Activated naive CD8-positive, alpha-beta T cell treated with anti-CD3 and anti-CD28 coated beads for 36 hours (primary cell): ENCODE measurements around the gene DUOXA1. TPM values are rescaled to one million over a fixed set of nuclear protein-coding genes. Genes with fewer than 3 reads are reported as not detected.
"Not testable (repeated sequence)": the region's sequence is repeated elsewhere in the genome, so short reads cannot be mapped to it uniquely, and the experiment has no call there.

ENCODE experiments used
- DNase-seq: peaks from one replicate; pipeline ENCODE4 v3.0.0; 2021
- H3K27ac Mint-ChIP-seq: one replicate; pipeline ENCODE4 v1.8.0; 2022; ENCODE audit warnings: mild to moderate bottlenecking, moderate library complexity, mixed read lengths
- H3K27me3 Mint-ChIP-seq: one replicate; pipeline ENCODE4 v1.8.0; 2022; ENCODE audit warnings: mild to moderate bottlenecking, mixed read lengths
- H3K36me3 Mint-ChIP-seq: one replicate; pipeline ENCODE4 v1.8.0; 2021; ENCODE audit warnings: mild to moderate bottlenecking, mixed read lengths
- H3K4me1 Mint-ChIP-seq: one replicate; pipeline ENCODE4 v1.8.0; 2021; ENCODE audit warnings: mixed read lengths
- H3K4me3 Mint-ChIP-seq: one replicate; pipeline ENCODE4 v1.8.0; 2022; ENCODE audit warnings: mild to moderate bottlenecking, moderate library complexity, mixed read lengths
- H3K9me3 Mint-ChIP-seq: one replicate; pipeline ENCODE4 v1.8.0; 2022; ENCODE audit warnings: mixed read lengths
- total RNA-seq, 2 experiments: library from RNA; stranded (reverse); gene quantifications; one replicate each; pipeline ENCODE4 v1.2.3, GENCODE V29; 2021

DUOXA1 gene
- total RNA-seq, 2 experiments from 2014 or later, result not detected

GRCh38 chr15:45079628-45080246, 49.9 kb downstream of the DUOXA1 start:
- H3K27ac Mint-ChIP-seq, H3K9me3 Mint-ChIP-seq, H3K4me3 Mint-ChIP-seq, H3K27me3 Mint-ChIP-seq, H3K4me1 Mint-ChIP-seq, H3K36me3 Mint-ChIP-seq, DNase-seq: not testable (repeated sequence)

DNA sequence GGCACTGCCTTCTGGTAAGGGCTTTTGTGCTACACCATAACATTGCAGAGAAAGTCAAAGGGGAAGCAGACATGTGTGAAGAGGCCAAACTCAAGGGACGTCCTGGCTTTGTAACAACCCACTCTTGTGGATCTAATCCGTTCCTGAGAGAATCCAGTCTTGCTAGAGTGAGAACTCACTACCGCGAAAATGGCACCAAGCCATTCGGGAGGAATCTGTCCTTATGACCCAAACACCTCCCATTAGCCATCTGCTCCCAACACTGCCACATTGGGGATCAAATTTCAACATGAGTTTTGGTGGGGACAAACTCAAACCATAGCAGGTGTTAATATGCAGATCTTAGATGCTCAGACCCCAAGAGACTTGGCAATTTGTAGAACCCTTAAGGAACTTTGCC, 50.5 kb downstream of the DUOXA1 start:
- not testable (repeated sequence) for H3K27me3 Mint-ChIP-seq, H3K4me3 Mint-ChIP-seq, H3K27ac Mint-ChIP-seq

GRCh38 chr15:45077391-45077790, 52.3 kb downstream of the DUOXA1 start:
- not testable (repeated sequence) for H3K9me3 Mint-ChIP-seq, DNase-seq, H3K4me3 Mint-ChIP-seq, H3K36me3 Mint-ChIP-seq, H3K27ac Mint-ChIP-seq, H3K27me3 Mint-ChIP-seq, H3K4me1 Mint-ChIP-seq

More for the DNA sequence above, 50.5 kb downstream of the DUOXA1 start:
- not testable (repeated sequence) for H3K9me3 Mint-ChIP-seq, H3K4me1 Mint-ChIP-seq, DNase-seq, H3K36me3 Mint-ChIP-seq

DNA sequence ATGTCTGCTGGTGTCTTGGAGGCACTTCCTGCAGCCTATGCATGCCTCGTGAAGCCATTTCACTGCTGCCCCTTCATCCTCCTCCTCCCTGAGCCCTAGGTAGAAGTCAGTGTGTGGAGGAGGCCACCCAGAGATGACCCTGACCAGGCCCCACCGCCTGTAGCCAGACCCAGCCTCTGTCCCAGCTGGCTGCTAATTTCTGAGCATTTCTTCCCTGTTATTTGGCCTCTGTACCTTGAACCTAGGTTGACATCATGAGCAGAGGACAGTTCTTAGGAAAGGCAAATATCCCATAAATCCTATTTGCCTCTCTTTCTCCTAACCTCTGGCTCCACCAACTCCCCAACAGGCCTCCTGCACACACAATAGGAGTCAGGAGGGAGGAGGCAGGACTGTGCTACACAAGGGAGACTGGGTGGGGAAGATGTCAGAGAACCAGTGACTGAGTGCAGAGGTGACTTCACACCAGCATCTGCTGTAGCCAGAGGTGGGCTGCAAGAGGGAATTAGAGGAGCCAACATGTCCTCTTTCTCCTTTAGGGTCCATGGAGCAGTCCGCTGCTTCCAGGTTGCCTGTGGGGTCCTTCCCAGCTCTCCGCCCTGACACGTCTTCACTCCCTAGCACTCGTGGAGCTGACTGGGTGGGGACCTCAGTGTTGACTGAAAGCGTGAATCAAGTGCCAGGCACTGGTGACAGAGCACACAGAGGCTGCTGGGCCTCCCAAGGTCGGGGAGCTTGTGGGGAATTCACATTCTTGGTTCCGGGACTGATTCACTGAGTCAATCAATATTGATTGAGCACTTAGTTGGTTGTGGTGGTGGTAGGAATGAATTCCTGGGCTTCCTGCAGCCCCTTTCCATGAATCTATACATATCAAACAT, 54.0 kb downstream of the DUOXA1 start:
- not testable (repeated sequence) for H3K4me3 Mint-ChIP-seq, H3K27ac Mint-ChIP-seq, H3K9me3 Mint-ChIP-seq, DNase-seq, H3K36me3 Mint-ChIP-seq, H3K27me3 Mint-ChIP-seq, H3K4me1 Mint-ChIP-seq

DNA sequence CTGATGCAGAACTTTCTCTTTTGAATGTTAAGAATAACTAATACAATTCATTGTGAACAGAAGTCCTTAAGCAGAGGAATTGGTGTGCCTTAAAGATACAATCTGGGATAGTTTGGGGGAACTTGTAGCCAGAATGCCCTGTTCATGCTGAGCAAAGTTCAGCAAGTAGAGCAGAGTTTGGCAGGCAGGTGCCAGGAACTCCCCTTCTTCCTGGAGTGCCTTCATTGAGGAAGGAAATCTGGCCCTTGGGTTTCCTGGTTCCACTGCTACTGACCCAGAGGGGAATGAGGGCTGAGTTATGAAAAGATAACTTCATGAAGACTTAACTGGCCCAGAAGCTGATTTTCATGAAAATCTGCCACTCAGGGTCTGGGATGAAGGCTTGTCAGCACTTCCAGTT, 56.1 kb downstream of the DUOXA1 start:
- H3K4me1 Mint-ChIP-seq, H3K9me3 Mint-ChIP-seq, H3K27ac Mint-ChIP-seq, H3K4me3 Mint-ChIP-seq, H3K27me3 Mint-ChIP-seq, DNase-seq, H3K36me3 Mint-ChIP-seq: not testable (repeated sequence)

DNA sequence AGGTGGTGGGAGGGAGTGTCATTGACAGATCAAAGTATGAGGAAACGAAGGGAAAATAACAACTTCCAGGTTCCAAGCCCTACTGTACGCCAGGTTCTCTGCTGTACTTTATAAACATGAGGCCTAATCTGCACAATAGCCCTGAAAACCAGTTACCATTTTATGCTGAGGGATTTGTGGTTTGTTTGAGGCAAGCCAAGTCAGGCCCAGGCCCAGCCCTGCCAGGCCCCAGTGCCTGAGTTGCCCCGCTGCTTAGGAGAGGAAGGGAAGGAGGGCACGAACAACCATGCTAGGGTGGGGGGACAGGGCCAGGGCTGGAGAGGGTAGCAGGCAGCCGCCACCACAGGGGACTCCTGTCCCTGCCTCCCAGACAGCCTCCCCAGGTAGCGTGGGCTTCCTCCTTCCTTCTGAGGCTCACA, 59.7 kb downstream of the DUOXA1 start:
- H3K4me1 Mint-ChIP-seq, H3K27me3 Mint-ChIP-seq, DNase-seq, H3K36me3 Mint-ChIP-seq, H3K4me3 Mint-ChIP-seq, H3K27ac Mint-ChIP-seq, H3K9me3 Mint-ChIP-seq: not testable (repeated sequence)

Other genes with a start within 250 kb of the DUOXA1 start
- not detected for gene TERB2, start 173.2 kb downstream of the DUOXA1 start, total RNA-seq
- 10 to 100 TPM; 36.0 to 36.9 TPM for gene SORD, start 106.7 kb downstream of the DUOXA1 start, total RNA-seq
- not detected for gene DUOX2, start 15.7 kb downstream of the DUOXA1 start, total RNA-seq
- gene DUOXA2, start 15.6 kb downstream of the DUOXA1 start, total RNA-seq, result not detected
- under 1 TPM; 0.14 to 0.22 TPM for gene DUOX1, start 115 bp upstream of the DUOXA1 start, total RNA-seq
- gene SHF, start 58.1 kb upstream of the DUOXA1 start, total RNA-seq, result 10 to 100 TPM; 19.5 to 20.4 TPM
- not detected for gene SLC28A2, start 122.4 kb upstream of the DUOXA1 start, total RNA-seq
- gene GATM, start 248.7 kb upstream of the DUOXA1 start, total RNA-seq, result 1 to 10 TPM; 4.9 to 5.0 TPM